Activated CD8-positive, alpha-beta T cell treated with anti-CD3 and anti-CD28 coated beads for 36 hours (primary cell): ENCODE data around the gene LRMDA. TPM values are rescaled to one million over a fixed set of nuclear protein-coding genes. Genes with fewer than 3 reads are reported as not detected.

Experiments used
- ATAC-seq: fragments of 200-7000 bp; cut with Tn5 transposase; one replicate; pipeline ENCODE4 v1.10.0; 2021; ENCODE audit warnings: mild to moderate bottlenecking, moderate library complexity
- CTCF ChIA-PET: fragments of 350-600 bp; sonication (Branson Sonifier 250); formaldehyde crosslinking; loops from one replicate; lab custom pipeline; 2021; ENCODE audit warnings: antibody characterized with exemption; lab: Charles Lee
- POLR2A ChIA-PET: fragments of 350-600 bp; sonication (Branson Sonifier 250); formaldehyde crosslinking; loops from one replicate; lab custom pipeline; 2021; ENCODE audit warnings: antibody characterized with exemption; lab: Charles Lee
- DNase-seq: peaks from one replicate; pipeline ENCODE4 v3.0.0-alpha.2; 2020
- H3K27ac Mint-ChIP-seq: one replicate; pipeline ENCODE4 v1.8.0; 2021; ENCODE audit warnings: mild to moderate bottlenecking, mixed read lengths
- H3K27me3 Mint-ChIP-seq: one replicate; pipeline ENCODE4 v1.8.0; 2021; ENCODE audit warnings: mixed read lengths
- H3K36me3 Mint-ChIP-seq: one replicate; pipeline ENCODE4 v1.8.0; 2021; ENCODE audit warnings: low read depth, mixed read lengths
- H3K4me1 Mint-ChIP-seq: one replicate; pipeline ENCODE4 v1.8.0; 2021; ENCODE audit warnings: low read depth, mixed read lengths
- H3K4me3 Mint-ChIP-seq: one replicate; pipeline ENCODE4 v1.8.0; 2021; ENCODE audit warnings: mild to moderate bottlenecking, moderate library complexity, mixed read lengths
- H3K9me3 Mint-ChIP-seq: one replicate; pipeline ENCODE4 v1.8.0; 2021; ENCODE audit warnings: mixed read lengths
- intact Hi-C: fragments of 100-400 bp; cut with micrococcal nuclease; formaldehyde crosslinking; loops from one replicate; pipeline ENCODE4 v1.10.0; 2022
- total RNA-seq, 2 experiments: library from RNA; stranded (reverse); gene quantifications; one replicate each; pipeline ENCODE4 v1.2.3, GENCODE V29; 2021
- TF ChIP-seq, protein P1 (sequence below): fragments of 200-600 bp; IDR thresholded peaks from one replicate; pipeline ENCODE4 v1.8.0; 2022; ENCODE audit warnings: antibody characterized with exemption, mild to moderate bottlenecking

The LRMDA gene
- total RNA-seq, 2 experiments from 2014 or later: not detected

DNA sequence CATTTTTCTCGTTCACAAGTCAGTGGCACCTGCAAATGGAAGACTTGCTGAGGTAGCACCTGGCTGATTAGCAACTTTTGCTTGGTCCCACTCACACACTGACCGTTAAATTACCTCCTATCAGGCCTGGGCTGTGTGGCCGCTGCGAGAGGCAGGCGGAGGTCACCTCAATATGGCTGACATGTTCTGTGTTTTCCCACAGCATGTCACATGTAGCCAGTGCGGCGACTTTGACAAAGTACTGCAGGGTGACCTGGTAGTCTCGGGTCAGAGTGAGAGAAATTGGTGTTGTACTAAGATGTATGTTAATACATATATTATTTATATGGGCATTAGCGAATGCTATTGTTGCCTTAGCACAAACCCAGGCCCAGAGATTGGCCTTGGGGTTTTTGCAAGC, 307.5 kb downstream of the LRMDA start:
- Mint-ChIP-seq H3K4me3 (no peak overlapping the region), H3K27me3 (no peaks in the 10 kb centered on the region), H3K9me3 (no peaks in the 10 kb centered on the region), H3K27ac (no peak overlapping the region), H3K4me1 (no peaks in the 10 kb centered on the region), H3K36me3 (no peaks in the 10 kb centered on the region)
- ChIA-PET POLR2A (no interaction called here), CTCF (no interaction called here)
- no peak for DNase-seq
- intact Hi-C loops: no loop called here
- ATAC-seq: no peak
- TF ChIP-seq, protein P1, sequence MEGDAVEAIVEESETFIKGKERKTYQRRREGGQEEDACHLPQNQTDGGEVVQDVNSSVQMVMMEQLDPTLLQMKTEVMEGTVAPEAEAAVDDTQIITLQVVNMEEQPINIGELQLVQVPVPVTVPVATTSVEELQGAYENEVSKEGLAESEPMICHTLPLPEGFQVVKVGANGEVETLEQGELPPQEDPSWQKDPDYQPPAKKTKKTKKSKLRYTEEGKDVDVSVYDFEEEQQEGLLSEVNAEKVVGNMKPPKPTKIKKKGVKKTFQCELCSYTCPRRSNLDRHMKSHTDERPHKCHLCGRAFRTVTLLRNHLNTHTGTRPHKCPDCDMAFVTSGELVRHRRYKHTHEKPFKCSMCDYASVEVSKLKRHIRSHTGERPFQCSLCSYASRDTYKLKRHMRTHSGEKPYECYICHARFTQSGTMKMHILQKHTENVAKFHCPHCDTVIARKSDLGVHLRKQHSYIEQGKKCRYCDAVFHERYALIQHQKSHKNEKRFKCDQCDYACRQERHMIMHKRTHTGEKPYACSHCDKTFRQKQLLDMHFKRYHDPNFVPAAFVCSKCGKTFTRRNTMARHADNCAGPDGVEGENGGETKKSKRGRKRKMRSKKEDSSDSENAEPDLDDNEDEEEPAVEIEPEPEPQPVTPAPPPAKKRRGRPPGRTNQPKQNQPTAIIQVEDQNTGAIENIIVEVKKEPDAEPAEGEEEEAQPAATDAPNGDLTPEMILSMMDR: no peak

DNA sequence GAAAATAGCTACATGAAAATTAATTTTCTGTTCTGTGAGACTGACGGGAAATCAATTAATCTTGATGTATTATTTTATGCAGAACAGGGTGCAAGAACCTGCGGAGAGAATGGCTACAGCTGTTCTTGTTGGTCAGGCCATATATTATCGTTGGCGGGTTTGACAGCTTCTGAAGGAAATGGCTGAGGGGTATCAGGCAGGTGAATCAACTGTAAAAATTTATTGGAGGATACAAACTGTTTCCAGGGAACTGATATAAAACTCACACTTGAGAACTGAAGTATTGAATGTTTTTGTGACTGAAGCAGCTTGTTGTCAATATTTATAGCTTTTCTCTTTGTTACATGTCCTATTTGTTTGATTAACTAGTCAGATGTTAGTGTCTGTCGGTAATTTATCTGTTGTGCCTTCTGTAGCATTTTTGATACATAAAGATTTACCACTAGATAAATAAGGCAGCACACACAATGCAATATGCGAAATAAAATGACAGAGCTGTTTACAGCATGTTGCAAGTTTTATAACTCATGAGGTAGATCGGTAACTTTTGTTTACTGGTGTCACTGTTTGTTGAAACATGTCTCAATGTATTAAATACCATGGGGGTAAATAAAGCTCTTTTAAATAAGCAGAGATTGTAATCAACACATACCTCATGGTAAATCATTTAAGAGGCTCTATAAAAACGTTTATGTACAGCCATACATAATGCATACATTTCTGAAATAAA, 308.2 kb downstream of the LRMDA start:
- CTCF ChIA-PET: no interaction called here
- H3K27me3 Mint-ChIP-seq: no peaks in the 10 kb centered on the region
- H3K36me3 Mint-ChIP-seq: no peaks in the 10 kb centered on the region
- intact Hi-C loops: no loop called here
- no peaks in the 10 kb centered on the region for H3K4me1 Mint-ChIP-seq
- H3K4me3 Mint-ChIP-seq: no peak overlapping the region
- ATAC-seq: no peak
- TF ChIP-seq, protein P1: no peak
- POLR2A ChIA-PET: no interaction called here
- H3K9me3 Mint-ChIP-seq: no peaks in the 10 kb centered on the region
- no peak for DNase-seq
- no peak overlapping the region for H3K27ac Mint-ChIP-seq

DNA sequence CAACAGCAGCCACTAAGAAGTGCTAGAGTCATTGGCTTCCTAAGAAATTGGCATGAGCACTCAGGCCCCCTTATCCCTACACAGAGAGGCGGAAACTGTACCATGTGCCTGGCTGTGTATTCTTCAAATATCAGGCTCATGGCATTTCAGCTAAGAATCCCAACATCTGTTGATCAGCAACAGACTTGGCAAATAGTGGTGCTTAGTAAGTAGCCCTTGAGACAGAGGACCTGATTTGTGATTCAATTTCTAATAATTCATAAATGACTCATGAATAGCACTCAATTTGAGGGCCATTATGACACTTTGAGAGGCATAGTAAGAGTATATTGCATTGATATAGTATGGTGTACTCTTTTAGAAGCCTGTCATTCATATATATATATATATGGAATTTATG, 309.1 kb downstream of the LRMDA start:
- intact Hi-C loops: no loop called here
- H3K27ac Mint-ChIP-seq: no peak overlapping the region
- TF ChIP-seq, protein P1: no peak
- ATAC-seq (no peak), DNase-seq (no peak)
- H3K9me3 Mint-ChIP-seq: no peaks in the 10 kb centered on the region
- H3K4me3 Mint-ChIP-seq: no peak overlapping the region
- no peaks in the 10 kb centered on the region for H3K27me3 Mint-ChIP-seq
- ChIA-PET POLR2A (no interaction called here), CTCF (no interaction called here)
- H3K4me1 Mint-ChIP-seq: no peaks in the 10 kb centered on the region
- H3K36me3 Mint-ChIP-seq: no peaks in the 10 kb centered on the region

DNA sequence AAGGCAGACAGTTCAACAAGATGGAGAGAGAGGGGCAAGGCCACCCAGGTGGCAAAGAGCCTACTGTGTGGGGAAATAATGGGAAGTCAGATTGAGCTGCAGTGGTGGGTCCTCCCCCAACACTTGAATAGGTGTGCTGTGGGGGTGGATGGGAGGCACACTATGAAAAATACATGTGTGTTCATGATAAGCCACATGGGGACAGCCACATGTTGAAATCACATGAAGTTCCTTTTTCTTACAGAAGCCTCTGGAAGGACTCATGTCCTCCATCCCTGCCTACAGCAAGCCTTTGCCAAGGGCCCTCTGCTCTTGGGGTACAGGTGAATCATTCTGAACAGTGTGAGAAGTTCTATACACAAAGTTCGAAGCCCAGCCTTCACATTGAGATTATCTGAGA, 310.9 kb downstream of the LRMDA start:
- H3K4me3 Mint-ChIP-seq: no peak overlapping the region
- no peaks in the 10 kb centered on the region for H3K36me3 Mint-ChIP-seq
- intact Hi-C loops: no loop called here
- CTCF ChIA-PET: no interaction called here
- TF ChIP-seq, protein P1: no peak
- ATAC-seq: no peak
- no peak overlapping the region for H3K27ac Mint-ChIP-seq
- peaks cover 2% of the 10 kb centered on the region for H3K27me3 Mint-ChIP-seq
- no peak for DNase-seq
- no peaks in the 10 kb centered on the region for H3K9me3 Mint-ChIP-seq
- H3K4me1 Mint-ChIP-seq: no peaks in the 10 kb centered on the region
- POLR2A ChIA-PET: no interaction called here

DNA sequence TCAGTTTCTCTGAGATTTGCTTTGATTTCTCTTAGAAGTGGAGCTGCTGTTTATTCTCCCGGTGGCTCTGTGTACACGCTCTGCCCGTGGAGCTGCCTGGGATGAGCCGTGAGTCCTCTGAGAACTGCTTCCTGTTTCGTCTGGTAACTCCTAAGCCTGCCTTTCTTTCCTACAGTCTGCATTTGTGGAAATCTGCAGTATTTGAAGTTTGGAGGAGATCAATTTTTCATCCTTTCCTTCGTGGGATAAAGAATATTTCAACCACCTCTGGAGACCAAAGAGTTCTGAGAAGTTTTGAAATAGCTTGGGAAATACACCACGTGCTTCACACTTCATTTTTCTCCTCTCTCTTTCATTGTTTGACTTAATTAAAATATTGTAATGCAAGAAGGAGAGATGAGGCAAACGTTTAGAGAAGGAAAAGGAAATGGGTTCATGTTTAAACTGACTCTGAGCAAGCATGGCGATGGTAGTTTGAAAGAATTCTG, 311.9 kb downstream of the LRMDA start:
- H3K4me3 Mint-ChIP-seq: no peak overlapping the region
- H3K9me3 Mint-ChIP-seq: no peaks in the 10 kb centered on the region
- H3K27ac Mint-ChIP-seq: no peak overlapping the region
- DNase-seq (no peak), ATAC-seq (no peak)
- POLR2A ChIA-PET: no interaction called here
- intact Hi-C loops: no loop called here
- CTCF ChIA-PET: no interaction called here
- H3K27me3 Mint-ChIP-seq: peaks cover 4% of the 10 kb centered on the region
- TF ChIP-seq, protein P1: no peak
- H3K36me3 Mint-ChIP-seq: no peaks in the 10 kb centered on the region
- no peaks in the 10 kb centered on the region for H3K4me1 Mint-ChIP-seq
